ENCODE measurements around the gene DDX41. TPM values are rescaled to one million over a fixed set of nuclear protein-coding genes. Genes with fewer than 3 reads are reported as not detected.

The DDX41 gene
- total and polyA plus RNA-seq, 2 donors (not counting 1 experiment from before 2014, with no cell fraction given): 110 to 168 TPM

- Histone ChIP-seq H3K4me1 (ENCODE audit: control insufficient read depth in 2 of 2, insufficient read depth in 2 of 2, low read length in 2 of 2) (peaks cover 7 to 15% of the 10 kb centered on the region in 2 donors), H3K27ac (ENCODE audit: low read length in 2 of 2) (no peak overlapping the region), H3K36me3 (replicated peaks in 1 of 2; ENCODE audit: control extremely low read depth in 1 of 2, control insufficient read depth in 1 of 2, extremely low read depth in 1 of 2, insufficient read depth in 2 of 2, low read length in 1 of 2) (no peaks in the 10 kb centered on the region), H4K20me1 (ENCODE audit: control insufficient read depth, insufficient read depth, low read length, poor library complexity, severe bottlenecking) (peaks cover 11% of the 10 kb centered on the region), H3K9me3 (ENCODE audit: control extremely low read depth in 1 of 3, control insufficient read depth in 2 of 3, insufficient read depth in 1 of 3, low read length in 2 of 3) (no peaks in the 10 kb centered on the region), H3K4me3 (ENCODE audit: control extremely low read depth in 1 of 5, extremely low read depth in 1 of 5, insufficient read depth in 1 of 5, low read depth in 2 of 5, low read length in 4 of 5) (no peak overlapping the region), H3K9ac (ENCODE audit: low read length) (no peak overlapping the region), H3K79me2 (ENCODE audit: control insufficient read depth, insufficient read depth, low read length) (no peaks in the 10 kb centered on the region), H3K27me3 (replicated peaks in 1 of 4; ENCODE audit: control extremely low read depth in 1 of 4, control insufficient read depth in 3 of 4, insufficient read depth in 4 of 4, low read length in 3 of 4) (peaks cover 0 to 24% (median 7%) of the 10 kb centered on the region in 4 experiments), H2AFZ (ENCODE audit: insufficient read depth, low read depth, low read length, poor library complexity, severe bottlenecking) (no peak overlapping the region), H3K4me2 (replicated peaks; ENCODE audit: low read depth, low read length, poor library complexity, severe bottlenecking) (no peak overlapping the region)
- Mint-ChIP-seq H3K4me1 (peaks cover 15% of the 10 kb centered on the region), H3K27ac (no peak overlapping the region), H3K27me3 (peaks cover 13% of the 10 kb centered on the region), H3K9me3 (ENCODE audit: insufficient read depth) (no peaks in the 10 kb centered on the region), H3K4me3 (peak overlapping the region; percentile 45)
- TF ChIP-seq CTCF (IDR thresholded peaks at IDR 0.05) (no peak), EZH2 (IDR thresholded peaks at IDR 0.05; ENCODE audit: borderline replicate concordance, insufficient read depth, low read depth, low read length, poor library complexity, severe bottlenecking) (no peak)
- WGBS (ENCODE audit: insufficient coverage): 86% methylated on average over 3 of the region's 10 CpGs
- intact Hi-C loops (cut with micrococcal nuclease): no loop called here
- ChIA-PET POLR2A (no interaction called here), CTCF (interaction anchor here (0.9 to 1.5 kb wide), 4 partner anchors 16 to 102 kb away, joined by 3 to 5 read pairs (median 4); no protein-coding TSS in a partner anchor)
- ATAC-seq (ENCODE audit: low read depth): no peak
- no peak for DNase-seq
Measured at GRCh38 chr5:177470759-177471536, 45.8 kb downstream of the DDX41 start.

All from B cell (primary cell).